NCI-H2196 (cell line): ENCODE results near the gene CACNA1I.

Source experiments
- DNase-seq: peaks from one replicate; lab custom pipeline; 2025; ENCODE audit not compliant: unreplicated experiment; lab: John Stamatoyannopoulos, UW

CACNA1I gene

DNA sequence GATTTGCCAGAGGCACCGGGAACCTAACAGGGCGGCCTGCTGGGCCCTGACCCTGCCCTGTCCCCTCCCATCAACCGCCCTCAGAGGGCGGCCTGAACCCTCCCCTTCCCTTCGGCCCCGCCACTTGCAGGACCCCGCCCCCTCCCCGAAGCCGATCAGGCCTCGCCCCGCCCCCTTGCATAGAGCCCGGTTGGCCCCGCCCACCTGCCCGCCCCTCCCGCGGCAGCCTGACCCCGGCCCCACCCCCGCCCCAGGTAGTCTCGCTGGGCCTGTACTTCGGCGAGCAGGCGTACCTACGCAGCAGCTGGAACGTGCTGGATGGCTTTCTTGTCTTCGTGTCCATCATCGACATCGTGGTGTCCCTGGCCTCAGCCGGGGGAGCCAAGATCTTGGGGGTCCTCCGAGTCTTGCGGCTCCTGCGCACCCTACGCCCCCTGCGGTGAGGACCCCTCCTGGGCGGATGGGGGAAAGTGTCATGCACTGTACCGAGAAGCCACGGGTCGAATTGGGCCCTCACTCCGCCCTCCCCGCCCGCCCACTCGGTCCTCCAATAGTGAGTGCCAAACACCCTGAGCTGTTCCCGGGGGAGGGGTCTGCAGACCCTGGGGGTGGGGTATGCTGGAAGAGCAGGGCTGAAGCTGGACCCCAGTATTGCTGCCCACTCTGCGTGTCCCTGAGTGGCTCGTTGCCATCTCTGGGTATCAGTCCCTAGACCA is 94.1 kb downstream of the CACNA1I start:
- DNase-seq: no peak

GRCh38 chr22:39665229-39665628 is 94.7 kb downstream of the CACNA1I start:
- no peak for DNase-seq

- no peak for DNase-seq
Observed at GRCh38 chr22:39665661-39666431, 95.3 kb downstream of the CACNA1I start.

GRCh38 chr22:39666495-39666894 is 95.9 kb downstream of the CACNA1I start:
- no peak for DNase-seq

DNA sequence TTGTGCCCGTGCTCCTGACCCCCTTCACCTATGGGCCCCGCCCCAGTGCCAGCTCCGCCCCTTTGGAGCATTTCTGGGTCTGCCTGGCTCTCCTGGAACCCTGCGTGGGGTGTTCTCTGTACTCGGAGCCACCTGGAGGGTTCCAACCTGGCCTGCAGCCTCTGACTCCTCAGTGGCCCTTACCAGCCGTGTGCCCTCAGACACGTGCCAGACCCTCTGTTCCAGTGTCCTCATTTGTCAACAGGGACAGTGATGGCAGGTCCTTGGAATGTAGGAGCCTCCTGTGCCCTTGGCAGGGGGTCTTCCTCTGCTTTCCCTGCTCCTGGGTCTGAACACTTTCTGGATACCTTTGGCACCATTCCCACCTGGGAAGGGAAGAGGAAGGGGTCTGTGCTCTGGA is 96.4 kb downstream of the CACNA1I start:
- DNase-seq: no peak

DNA sequence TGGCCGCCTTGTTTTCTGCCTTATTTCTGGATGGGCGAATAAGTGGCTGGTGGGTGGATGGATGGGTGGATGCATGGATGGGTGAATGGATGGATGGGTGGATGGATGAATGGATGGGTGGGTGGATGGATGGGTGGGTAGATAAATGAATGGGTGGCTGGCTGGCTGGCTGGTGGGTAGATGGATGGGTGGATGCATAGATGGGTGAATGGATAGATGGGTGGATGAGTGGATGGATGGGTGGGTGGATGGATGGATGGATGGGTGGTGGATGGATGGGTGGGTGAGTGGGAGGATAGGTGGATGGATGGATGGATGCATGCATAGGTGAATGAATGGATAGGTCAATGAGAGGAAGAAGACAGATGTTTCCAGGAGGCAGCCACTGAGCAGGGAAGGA is 98.9 kb downstream of the CACNA1I start:
- no peak for DNase-seq

- no peak for DNase-seq
Observed at GRCh38 chr22:39671936-39672335, 101.4 kb downstream of the CACNA1I start.

GRCh38 chr22:39674536-39674935 is 104.0 kb downstream of the CACNA1I start:
- no peak for DNase-seq

- no peak for DNase-seq
Observed at GRCh38 chr22:39675947-39676346, 105.4 kb downstream of the CACNA1I start.

DNA sequence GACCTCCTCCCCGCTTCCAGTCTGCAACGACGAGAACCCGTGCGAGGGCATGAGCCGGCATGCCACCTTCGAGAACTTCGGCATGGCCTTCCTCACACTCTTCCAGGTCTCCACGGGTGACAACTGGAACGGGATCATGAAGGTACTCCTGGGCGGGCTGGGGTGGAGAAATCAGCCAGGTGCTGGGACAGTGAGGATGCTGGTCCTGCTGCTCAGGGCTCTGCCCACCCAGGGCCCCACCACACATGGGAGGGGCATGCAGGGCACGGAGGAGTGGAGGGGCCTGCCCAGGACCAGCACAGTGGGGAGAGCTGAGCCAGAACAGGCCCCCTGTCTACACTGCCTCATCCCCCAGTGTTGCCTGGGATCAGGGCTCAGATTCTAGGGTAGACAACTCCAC is 107.4 kb downstream of the CACNA1I start:
- DNase-seq: no peak

DNA sequence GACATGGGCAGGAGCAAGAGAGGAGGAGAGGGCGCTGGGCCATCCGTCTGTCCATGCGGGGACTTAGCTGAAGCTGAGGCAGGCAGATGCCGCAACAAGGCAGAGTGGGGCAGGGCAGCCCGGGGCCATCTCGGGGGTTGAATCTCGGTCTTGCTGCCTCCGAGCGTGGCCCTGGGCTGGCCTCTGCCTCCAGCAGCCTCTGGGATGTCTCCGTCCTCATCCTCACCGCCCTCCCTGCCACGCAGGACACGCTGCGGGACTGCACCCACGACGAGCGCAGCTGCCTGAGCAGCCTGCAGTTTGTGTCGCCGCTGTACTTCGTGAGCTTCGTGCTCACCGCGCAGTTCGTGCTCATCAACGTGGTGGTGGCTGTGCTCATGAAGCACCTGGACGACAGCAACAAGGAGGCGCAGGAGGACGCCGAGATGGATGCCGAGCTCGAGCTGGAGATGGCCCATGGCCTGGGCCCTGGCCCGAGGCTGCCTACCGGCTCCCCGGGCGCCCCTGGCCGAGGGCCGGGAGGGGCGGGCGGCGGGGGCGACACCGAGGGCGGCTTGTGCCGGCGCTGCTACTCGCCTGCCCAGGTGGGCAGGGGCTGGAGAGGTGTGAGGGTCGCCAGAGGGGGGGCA is 108.4 kb downstream of the CACNA1I start:
- no peak for DNase-seq

DNA sequence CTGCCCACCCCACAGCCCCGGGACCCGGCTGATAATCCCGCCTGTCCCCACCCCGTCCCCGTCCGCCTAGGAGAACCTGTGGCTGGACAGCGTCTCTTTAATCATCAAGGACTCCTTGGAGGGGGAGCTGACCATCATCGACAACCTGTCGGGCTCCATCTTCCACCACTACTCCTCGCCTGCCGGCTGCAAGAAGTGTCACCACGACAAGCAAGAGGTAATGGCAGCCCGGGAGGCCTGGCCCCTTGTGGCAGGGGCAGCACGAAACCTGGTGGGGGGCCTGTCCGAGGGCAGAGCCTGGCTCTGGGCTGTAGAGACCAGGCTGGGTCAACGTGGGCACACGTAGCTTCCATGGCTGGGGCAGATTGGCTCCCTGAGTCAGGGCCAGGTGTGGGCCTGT is 109.1 kb downstream of the CACNA1I start:
- no peak for DNase-seq

DNA sequence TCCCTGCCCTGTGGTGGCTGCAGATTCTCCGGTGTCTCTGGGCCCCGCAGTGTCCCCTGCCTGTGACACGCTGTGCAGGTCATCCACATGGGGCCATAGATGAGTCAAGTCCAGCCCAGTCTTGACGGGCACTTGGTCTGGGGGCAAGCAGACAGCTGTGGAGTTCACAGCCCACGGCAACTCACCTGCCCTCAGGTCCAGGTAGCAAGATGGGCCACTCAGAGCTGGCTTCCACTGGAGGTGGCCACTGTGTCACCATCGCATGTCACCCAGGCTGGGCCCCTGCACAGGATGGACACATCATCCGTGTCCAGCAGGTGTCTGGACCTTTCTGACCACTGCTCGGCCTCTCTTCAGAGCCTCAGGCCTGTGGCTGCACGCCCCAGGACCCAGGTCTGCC is 109.9 kb downstream of the CACNA1I start:
- DNase-seq: no peak

- DNase-seq: no peak
Observed at GRCh38 chr22:39681038-39681861, 110.7 kb downstream of the CACNA1I start.

- DNase-seq: no peak
Observed at GRCh38 chr22:39682994-39683393, 112.4 kb downstream of the CACNA1I start.

DNA sequence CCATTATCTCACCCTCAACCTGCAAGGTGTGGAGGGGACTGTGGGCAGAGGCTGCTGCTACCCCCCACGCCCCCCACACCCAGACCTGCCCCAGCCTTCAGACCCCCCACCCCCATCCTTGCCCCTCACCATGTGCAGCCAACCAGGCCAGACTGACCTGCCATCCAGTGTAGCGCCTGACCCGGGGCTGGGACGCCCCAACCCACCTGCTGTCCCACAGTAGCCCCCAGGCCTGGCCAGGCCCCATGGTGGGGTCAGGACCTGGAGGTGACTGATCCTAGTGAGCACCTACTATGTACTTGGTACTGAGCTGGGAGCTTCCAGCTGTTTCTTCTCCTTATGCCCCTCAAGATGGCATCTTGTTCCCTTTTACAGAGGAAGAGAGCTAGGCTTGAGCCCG is 113.1 kb downstream of the CACNA1I start:
- no peak for DNase-seq

GRCh38 chr22:39684702-39685281 is 114.2 kb downstream of the CACNA1I start:
- DNase-seq: no peak

DNA sequence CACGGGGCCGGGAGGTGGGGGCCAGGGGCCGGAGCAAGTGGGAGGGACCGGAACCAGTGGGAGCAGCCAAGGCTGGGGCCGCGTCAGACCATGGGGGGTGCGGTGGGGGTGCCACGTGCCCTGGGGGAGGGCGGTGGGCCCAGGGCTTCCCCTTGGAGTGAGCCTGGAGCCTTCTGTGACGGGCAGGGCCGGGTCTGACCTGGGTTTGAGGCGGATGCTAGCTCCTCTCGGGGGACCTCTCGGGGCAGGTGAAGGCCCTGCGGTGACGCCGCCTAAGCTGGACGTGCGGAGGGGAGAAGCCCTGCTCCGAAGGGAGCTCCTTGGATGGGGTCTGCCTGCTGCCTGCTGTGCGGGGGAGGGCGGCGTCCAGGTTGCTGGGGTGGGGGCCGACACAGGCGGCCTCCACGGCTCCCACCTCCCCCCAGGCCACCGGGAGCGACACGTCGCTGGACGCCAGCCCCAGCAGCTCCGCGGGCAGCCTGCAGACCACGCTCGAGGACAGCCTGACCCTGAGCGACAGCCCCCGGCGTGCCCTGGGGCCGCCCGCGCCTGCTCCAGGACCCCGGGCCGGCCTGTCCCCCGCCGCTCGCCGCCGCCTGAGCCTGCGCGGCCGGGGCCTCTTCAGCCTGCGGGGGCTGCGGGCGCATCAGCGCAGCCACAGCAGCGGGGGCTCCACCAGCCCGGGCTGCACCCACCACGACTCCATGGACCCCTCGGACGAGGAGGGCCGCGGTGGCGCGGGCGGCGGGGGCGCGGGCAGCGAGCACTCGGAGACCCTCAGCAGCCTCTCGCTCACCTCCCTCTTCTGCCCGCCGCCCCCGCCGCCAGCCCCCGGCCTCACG is 115.0 kb downstream of the CACNA1I start:
- no peak for DNase-seq

DNA sequence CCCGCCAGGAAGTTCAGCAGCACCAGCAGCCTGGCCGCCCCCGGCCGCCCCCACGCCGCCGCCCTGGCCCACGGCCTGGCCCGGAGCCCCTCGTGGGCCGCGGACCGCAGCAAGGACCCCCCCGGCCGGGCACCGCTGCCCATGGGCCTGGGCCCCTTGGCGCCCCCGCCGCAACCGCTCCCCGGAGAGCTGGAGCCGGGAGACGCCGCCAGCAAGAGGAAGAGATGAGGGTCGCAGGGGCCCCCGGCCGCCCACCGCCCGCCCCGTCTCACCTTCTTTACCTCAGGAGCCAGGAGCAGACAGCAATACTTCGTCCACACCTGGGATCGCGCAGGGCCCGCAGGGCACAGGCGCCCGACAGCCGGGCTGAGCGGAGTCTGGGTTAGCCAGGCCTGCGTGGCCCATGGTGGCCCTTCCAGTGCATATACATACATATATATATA is 115.6 kb downstream of the CACNA1I start:
- DNase-seq: no peak
